HEK293T (cell line): ENCODE data around the gene MBNL3.

Experiments
- BHLHE40 ChIP-seq: fragments of 450-650 bp; IDR thresholded peaks from 2 replicates; pipeline ENCODE4 v1.6.1; 2016; ENCODE audit warnings: mild to moderate bottlenecking, moderate library complexity, borderline replicate concordance
- ELF4 ChIP-seq: fragments of 450-650 bp; IDR thresholded peaks from 2 replicates; pipeline ENCODE4 v1.6.1; 2017; ENCODE audit warnings: antibody characterized with exemption
- FOXM1 ChIP-seq: fragments of 450-650 bp; IDR thresholded peaks from 2 replicates; pipeline ENCODE4 v1.6.1; 2017; ENCODE audit warnings: mild to moderate bottlenecking, borderline replicate concordance
- SP1 ChIP-seq: fragments of 450-650 bp; IDR thresholded peaks from 2 replicates; pipeline ENCODE4 v1.6.1; 2017

DNA sequence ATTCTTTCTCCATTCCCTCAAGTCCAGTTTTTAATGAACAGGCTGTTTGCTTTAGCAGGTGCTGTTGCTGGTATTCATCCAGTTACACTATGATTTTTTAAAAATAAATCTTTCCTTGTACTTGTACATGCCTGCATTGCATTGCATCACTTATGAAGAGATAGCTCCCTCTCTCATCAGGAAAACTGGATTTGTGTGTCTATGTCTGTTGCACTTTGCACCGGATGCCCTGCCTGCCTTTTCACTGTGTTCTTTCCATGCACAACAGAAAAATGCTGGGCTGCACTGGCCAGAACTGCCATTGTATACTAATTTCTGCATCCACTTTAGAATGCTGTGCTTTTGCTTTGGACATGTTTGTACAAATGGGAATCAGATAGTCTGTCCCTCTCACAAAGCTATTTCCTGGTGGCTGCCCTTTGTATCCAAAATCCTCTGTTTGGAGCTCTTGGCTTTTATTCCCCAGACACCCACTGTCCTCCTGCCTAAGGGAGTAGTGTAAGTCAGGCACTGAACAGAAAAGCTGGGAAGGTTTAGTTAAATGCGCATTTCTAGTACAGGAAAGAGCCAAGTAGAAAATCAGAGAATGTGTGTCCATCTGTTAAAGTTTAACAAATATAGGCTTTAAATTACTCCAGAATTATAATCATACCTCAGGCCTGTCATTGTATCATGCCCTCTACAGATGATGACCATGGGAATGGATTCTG is 119.1 kb downstream of the MBNL3 start:
- TF ChIP-seq FOXM1: no peak
- TF ChIP-seq SP1: no peak
- no peak for TF ChIP-seq ELF4
- TF ChIP-seq BHLHE40: no peak
